GM12875 (cell line): ENCODE measurements around the gene AKAP12.

Experiments
- H3K4me3 ChIP-seq: one replicate; pipeline ENCODE4 v1.5.1; 2011; ENCODE audit warnings: low read depth, low read length, control low read depth
- TF ChIP-seq, protein P1 (sequence below): IDR thresholded peaks from 2 replicates; pipeline ENCODE4 v1.5.1; 2011; ENCODE audit warnings: low read depth, mild to moderate bottlenecking, control low read depth, inconsistent platforms, low read length, moderate library complexity, borderline replicate concordance; ENCODE audit not compliant: insufficient read depth

The AKAP12 gene

DNA sequence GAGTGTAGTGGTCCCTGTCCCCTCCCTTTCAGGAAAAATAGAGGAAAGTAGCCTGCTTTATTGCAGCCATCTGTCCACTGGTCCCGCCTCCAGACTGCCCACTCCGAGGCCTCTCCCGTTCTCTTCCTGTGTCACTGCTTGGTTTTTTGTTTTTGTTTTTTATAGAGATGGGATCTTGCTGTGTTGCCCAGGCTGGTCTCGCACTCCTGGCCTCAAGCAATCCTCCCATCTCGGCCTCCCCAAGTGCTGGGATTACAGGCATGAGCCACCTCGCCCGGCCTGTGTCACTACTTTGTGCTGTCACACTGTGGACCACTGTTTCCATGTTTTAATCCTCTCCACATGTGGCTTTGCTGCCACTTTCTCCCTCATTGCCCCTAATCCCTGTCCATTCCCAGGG is 80.4 kb downstream of the AKAP12 start:
- TF ChIP-seq, protein P1, sequence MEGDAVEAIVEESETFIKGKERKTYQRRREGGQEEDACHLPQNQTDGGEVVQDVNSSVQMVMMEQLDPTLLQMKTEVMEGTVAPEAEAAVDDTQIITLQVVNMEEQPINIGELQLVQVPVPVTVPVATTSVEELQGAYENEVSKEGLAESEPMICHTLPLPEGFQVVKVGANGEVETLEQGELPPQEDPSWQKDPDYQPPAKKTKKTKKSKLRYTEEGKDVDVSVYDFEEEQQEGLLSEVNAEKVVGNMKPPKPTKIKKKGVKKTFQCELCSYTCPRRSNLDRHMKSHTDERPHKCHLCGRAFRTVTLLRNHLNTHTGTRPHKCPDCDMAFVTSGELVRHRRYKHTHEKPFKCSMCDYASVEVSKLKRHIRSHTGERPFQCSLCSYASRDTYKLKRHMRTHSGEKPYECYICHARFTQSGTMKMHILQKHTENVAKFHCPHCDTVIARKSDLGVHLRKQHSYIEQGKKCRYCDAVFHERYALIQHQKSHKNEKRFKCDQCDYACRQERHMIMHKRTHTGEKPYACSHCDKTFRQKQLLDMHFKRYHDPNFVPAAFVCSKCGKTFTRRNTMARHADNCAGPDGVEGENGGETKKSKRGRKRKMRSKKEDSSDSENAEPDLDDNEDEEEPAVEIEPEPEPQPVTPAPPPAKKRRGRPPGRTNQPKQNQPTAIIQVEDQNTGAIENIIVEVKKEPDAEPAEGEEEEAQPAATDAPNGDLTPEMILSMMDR = no peak
- no peak overlapping the region for H3K4me3 ChIP-seq

DNA sequence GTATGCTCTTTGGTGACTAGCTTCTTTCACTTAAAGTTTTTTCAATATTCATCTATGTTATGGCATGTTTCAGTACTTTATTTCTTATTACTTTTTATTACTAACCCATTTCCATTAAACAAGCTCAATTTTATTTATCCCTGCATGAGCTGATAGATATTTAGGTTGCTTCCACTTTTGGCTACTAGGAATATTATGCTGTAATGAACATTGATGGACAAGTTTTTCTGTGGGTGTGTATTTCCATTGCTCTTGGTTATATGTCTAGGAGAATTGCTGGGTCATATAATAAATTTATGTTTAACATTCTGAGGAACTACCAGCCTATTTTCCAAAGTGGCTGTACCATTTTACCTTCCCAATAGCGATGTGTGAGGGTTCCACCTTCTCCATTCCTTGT is 81.7 kb downstream of the AKAP12 start:
- no peak overlapping the region for H3K4me3 ChIP-seq
- TF ChIP-seq, protein P1 = no peak

DNA sequence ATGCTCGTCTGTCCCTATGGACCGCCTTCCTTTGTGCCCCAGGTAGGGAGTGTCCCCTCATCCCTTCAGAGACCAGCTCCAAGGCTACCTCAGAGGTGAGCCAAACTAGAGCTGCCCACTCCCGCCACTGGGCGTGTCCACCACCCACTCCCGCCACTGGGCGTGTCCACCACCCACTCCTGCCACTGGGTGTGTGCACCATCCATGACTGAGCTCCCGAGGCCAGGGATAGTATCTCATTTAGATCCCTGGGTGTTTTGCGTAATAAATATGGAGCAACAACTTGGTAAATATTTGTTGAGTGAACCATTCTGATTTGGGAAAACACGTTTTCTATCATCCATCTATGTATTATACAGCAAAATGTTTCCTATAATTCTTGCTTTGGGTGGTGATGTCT is 82.8 kb downstream of the AKAP12 start:
- TF ChIP-seq, protein P1 = no peak
- H3K4me3 ChIP-seq = no peak overlapping the region

DNA sequence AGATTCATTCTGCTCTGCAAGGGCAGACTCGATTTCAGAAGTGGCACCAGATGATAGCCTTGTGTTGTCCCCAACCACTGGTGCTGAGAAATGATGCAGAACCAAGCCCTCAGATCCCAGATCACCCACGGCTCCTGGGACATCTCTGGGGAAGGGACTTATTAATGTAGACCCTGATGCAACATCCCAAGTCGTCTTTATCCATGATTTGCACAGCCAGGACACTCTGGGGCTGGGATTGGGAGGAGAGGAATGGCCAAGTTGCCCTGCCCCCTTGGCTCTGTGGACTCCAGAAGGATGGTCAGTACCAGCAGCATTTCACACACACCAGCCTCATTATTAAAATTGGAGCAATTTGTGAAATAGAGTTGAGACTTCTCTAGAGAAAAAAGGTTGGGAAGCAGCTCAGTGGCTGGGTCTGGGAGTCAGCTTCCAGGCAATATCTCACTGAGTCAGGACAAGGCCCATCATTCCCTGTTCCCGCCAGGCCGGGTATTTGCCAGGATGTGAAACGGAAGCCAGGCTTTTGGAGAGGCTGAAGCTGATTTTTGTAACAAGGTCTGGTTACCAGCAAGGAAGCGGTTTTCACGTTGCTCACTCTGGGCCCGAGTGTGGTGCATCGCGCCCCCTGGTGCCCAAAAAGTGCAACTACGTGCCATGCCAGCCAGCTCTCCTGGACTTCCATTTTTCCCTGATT is 84.2 kb downstream of the AKAP12 start:
- TF ChIP-seq, protein P1 = peak; percentile 92
- H3K4me3 ChIP-seq = no peak overlapping the region

DNA sequence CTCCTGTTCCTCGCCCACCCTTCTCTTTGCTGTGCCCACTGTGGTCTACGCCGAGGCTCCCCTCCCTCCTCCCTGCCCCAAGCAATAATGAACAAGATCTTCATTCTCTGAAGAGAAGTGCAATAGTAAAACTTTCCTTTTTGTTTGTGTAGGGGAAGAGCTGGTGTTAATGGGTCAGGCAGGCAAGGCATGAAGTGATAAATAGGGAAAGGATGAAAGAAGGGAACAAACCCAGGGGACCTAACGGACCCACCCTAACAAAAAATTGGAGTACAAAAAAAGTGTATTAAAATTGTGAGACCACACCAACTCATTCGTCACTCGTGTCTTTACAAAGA is 84.7 kb downstream of the AKAP12 start:
- H3K4me3 ChIP-seq = no peak overlapping the region
- TF ChIP-seq, protein P1 = no peak

DNA sequence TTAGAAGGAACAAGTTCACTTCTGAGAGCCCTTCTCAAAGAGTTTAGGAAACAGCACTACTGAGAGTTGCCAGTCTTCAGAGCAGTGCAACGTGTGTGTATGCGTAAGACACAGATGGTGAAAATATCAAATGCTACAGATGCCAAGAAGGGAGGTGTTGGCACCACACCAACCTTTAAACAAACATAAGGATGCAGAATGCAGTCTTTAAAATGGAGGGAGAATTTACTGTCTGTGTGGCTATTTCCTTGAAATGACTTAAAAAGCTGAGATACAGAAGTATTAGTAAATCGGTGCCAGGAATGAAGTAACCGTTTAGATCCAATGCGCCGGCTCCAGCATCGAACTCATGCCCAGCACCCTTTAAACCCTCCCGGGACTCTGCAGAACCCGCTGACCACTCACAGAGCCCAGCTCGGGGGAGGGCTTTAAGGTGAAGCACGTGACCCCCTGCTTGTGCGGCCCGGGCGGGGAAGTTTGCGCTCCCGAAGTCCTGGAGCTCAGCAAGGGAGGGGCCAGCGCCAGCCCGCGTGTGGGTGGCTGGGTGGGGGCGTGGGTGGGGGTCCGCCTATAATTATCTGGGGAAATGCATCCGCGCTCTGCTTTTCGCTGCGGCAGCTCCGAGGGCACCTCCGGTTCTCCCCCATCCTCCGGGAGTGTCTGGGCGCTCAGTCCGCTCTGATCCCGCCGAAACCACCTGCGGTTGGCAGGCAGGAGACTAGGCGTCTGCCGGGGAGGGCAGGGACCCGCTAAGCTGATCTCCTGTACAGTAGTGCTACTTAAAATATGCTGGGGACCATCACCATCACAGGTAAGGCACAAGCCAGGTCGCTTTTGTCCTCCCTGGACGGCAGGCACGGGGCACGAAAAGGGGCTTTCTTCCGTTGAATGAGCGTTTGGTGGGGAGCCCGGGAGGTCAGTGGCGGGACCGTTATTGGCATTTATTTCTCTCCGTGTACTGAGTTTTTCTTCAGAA is 85.6 kb downstream of the AKAP12 start:
- TF ChIP-seq, protein P1 = no peak
- H3K4me3 ChIP-seq = no peak overlapping the region
